HEK293 (cell line): ENCODE measurements around the gene SVIL.

Experiments
- CTCF ChIA-PET: fragments of 350-600 bp; formaldehyde crosslinking; extraction: SDS; loops from one replicate; lab custom pipeline; 2021; ENCODE audit warnings: antibody characterized with exemption; lab: Yijun Ruan, JAX
- POLR2A ChIA-PET: fragments of 300-600 bp; formaldehyde crosslinking; extraction: SDS; loops from one replicate; lab custom pipeline; 2020; ENCODE audit warnings: antibody characterized with exemption, inconsistent platforms; lab: Yijun Ruan, JAX
- H3K27ac ChIP-seq: fragments of 200-500 bp; sonication (Bioruptor generic); 2 replicates; pipeline ENCODE4 v1.5.1; 2014; ENCODE audit warnings: low read depth, low read length, control low read depth, inconsistent platforms; ENCODE audit errors: extremely low read depth
- H3K36me3 ChIP-seq, 2 experiments: fragments of 200-500 bp in 1 of 2; sonication (Bioruptor generic) in 1 of 2; 1 replicate in 1 of 2; 2 replicates in 1 of 2; pipeline ENCODE4 v1.5.1; 2014 to 2017; ENCODE audit warnings: inconsistent platforms in 2 of 2, low read length in 2 of 2; ENCODE audit not compliant: control insufficient read depth in 2 of 2, insufficient read depth in 1 of 2
- H3K4me1 ChIP-seq: fragments of 200-500 bp; sonication (Bioruptor generic); 2 replicates; pipeline ENCODE4 v1.5.1; 2014; ENCODE audit warnings: mild to moderate bottlenecking, low read length, inconsistent platforms; ENCODE audit not compliant: control insufficient read depth, insufficient read depth
- H3K4me3 ChIP-seq: 2 replicates; pipeline ENCODE4 v1.5.1; 2011; ENCODE audit warnings: low read depth, mild to moderate bottlenecking, control low read depth, low read length, moderate library complexity
- H3K9me3 ChIP-seq: fragments of 200-500 bp; sonication (Bioruptor generic); 2 replicates; pipeline ENCODE4 v1.5.1; 2014; ENCODE audit warnings: low read depth, low read length, inconsistent platforms; ENCODE audit not compliant: control insufficient read depth, insufficient read depth
- BCL11A ChIP-seq: fragments of 450-650 bp; formaldehyde crosslinking; IDR thresholded peaks from 2 replicates; pipeline ENCODE4 v1.5.1; 2016; ENCODE audit warnings: low read depth, missing biosample characterization, missing genetic modification characterization
- INSM2 ChIP-seq: fragments of 450-650 bp; formaldehyde crosslinking; IDR thresholded peaks from 2 replicates; pipeline ENCODE4 v1.5.1; 2016; ENCODE audit warnings: missing biosample characterization, missing genetic modification characterization
- KLF8 ChIP-seq: fragments of 450-650 bp; formaldehyde crosslinking; IDR thresholded peaks from 2 replicates; pipeline ENCODE4 v1.5.1; 2016; ENCODE audit warnings: missing biosample characterization, missing genetic modification characterization
- PRDM6 ChIP-seq: fragments of 450-650 bp; formaldehyde crosslinking; IDR thresholded peaks from 2 replicates; pipeline ENCODE4 v1.5.1; 2017; ENCODE audit warnings: missing biosample characterization, missing genetic modification characterization
- WT1 ChIP-seq: fragments of 450-650 bp; formaldehyde crosslinking; IDR thresholded peaks from 2 replicates; pipeline ENCODE4 v1.5.1; 2016; ENCODE audit warnings: missing biosample characterization, missing genetic modification characterization
- ZBTB48 ChIP-seq: fragments of 450-650 bp; formaldehyde crosslinking; IDR thresholded peaks from 2 replicates; pipeline ENCODE4 v1.5.1; 2016; ENCODE audit warnings: missing biosample characterization, missing genetic modification characterization
- ZBTB7A ChIP-seq: fragments of 450-650 bp; formaldehyde crosslinking; IDR thresholded peaks from 2 replicates; pipeline ENCODE4 v1.5.1; 2016; ENCODE audit warnings: low read depth, missing biosample characterization, missing genetic modification characterization
- ZFHX2 ChIP-seq: fragments of 450-650 bp; formaldehyde crosslinking; conservative IDR thresholded peaks from 2 replicates; pipeline ENCODE4 v1.5.1; 2016; ENCODE audit warnings: missing biosample characterization, missing genetic modification characterization
- ZFP37 ChIP-seq: fragments of 450-650 bp; formaldehyde crosslinking; IDR thresholded peaks from 2 replicates; pipeline ENCODE4 v1.5.1; 2016; ENCODE audit warnings: missing biosample characterization, missing genetic modification characterization
- ZNF114 ChIP-seq: fragments of 450-650 bp; formaldehyde crosslinking; IDR thresholded peaks from 2 replicates; pipeline ENCODE4 v1.5.0; 2017; ENCODE audit warnings: missing biosample characterization, missing genetic modification characterization
- ZNF146 ChIP-seq: fragments of 450-650 bp; formaldehyde crosslinking; IDR thresholded peaks from 2 replicates; pipeline ENCODE4 v1.5.1; 2016; ENCODE audit warnings: missing biosample characterization, missing genetic modification characterization
- ZNF155 ChIP-seq: fragments of 450-650 bp; formaldehyde crosslinking; IDR thresholded peaks from 2 replicates; pipeline ENCODE4 v1.5.1; 2016; ENCODE audit warnings: missing biosample characterization, missing genetic modification characterization
- ZNF16 ChIP-seq: fragments of 450-650 bp; formaldehyde crosslinking; IDR thresholded peaks from 2 replicates; pipeline ENCODE4 v1.5.1; 2016; ENCODE audit warnings: low read depth, missing biosample characterization, missing genetic modification characterization
- ZNF202 ChIP-seq: fragments of 450-650 bp; formaldehyde crosslinking; IDR thresholded peaks from 2 replicates; pipeline ENCODE4 v1.5.1; 2016; ENCODE audit warnings: missing biosample characterization, missing genetic modification characterization, borderline replicate concordance
- ZNF223 ChIP-seq: fragments of 450-650 bp; formaldehyde crosslinking; IDR thresholded peaks from 2 replicates; pipeline ENCODE4 v1.5.1; 2016; ENCODE audit warnings: missing biosample characterization, missing genetic modification characterization
- ZNF24 ChIP-seq: fragments of 450-650 bp; formaldehyde crosslinking; IDR thresholded peaks from 2 replicates; pipeline ENCODE4 v1.5.1; 2016; ENCODE audit warnings: missing biosample characterization, missing genetic modification characterization
- ZNF302 ChIP-seq: fragments of 450-650 bp; formaldehyde crosslinking; IDR thresholded peaks from 2 replicates; pipeline ENCODE4 v1.5.1; 2016; ENCODE audit warnings: missing biosample characterization, missing genetic modification characterization, low read depth
- ZNF514 ChIP-seq: fragments of 450-650 bp; formaldehyde crosslinking; IDR thresholded peaks from 2 replicates; pipeline ENCODE4 v1.5.1; 2016; ENCODE audit warnings: missing biosample characterization, missing genetic modification characterization
- ZNF530 ChIP-seq: fragments of 450-650 bp; formaldehyde crosslinking; IDR thresholded peaks from 2 replicates; pipeline ENCODE4 v1.5.1; 2016; ENCODE audit warnings: low read depth, missing biosample characterization, missing genetic modification characterization
- ZNF561 ChIP-seq: fragments of 450-650 bp; IDR thresholded peaks from 2 replicates; pipeline ENCODE4 v1.5.1; 2018; ENCODE audit warnings: missing biosample characterization, missing genetic modification characterization, borderline replicate concordance
- ZNF621 ChIP-seq: fragments of 450-650 bp; formaldehyde crosslinking; IDR thresholded peaks from 2 replicates; pipeline ENCODE4 v1.5.1; 2017; ENCODE audit warnings: missing biosample characterization, missing genetic modification characterization
- ZNF629 ChIP-seq: fragments of 450-650 bp; formaldehyde crosslinking; IDR thresholded peaks from 2 replicates; pipeline ENCODE4 v1.5.1; 2017; ENCODE audit warnings: missing biosample characterization, missing genetic modification characterization
- ZNF658 ChIP-seq: fragments of 450-650 bp; formaldehyde crosslinking; IDR thresholded peaks from 2 replicates; pipeline ENCODE4; 2016; ENCODE audit warnings: missing biosample characterization, missing genetic modification characterization
- ZNF707 ChIP-seq: fragments of 450-650 bp; formaldehyde crosslinking; IDR thresholded peaks from 2 replicates; pipeline ENCODE4 v1.5.1; 2016; ENCODE audit warnings: missing biosample characterization, missing genetic modification characterization
- ZNF76 ChIP-seq: fragments of 450-650 bp; formaldehyde crosslinking; IDR thresholded peaks from 2 replicates; pipeline ENCODE4; 2016; ENCODE audit warnings: low read depth, missing biosample characterization, missing genetic modification characterization, borderline replicate concordance
- TF ChIP-seq, protein P1 (sequence below): fragments of 450-650 bp; formaldehyde crosslinking; IDR thresholded peaks from 2 replicates; pipeline ENCODE4 v1.5.1; 2017; ENCODE audit warnings: missing biosample characterization, missing genetic modification characterization
- TF ChIP-seq, protein P2 (sequence below): fragments of 450-650 bp; formaldehyde crosslinking; IDR thresholded peaks from 2 replicates; pipeline ENCODE4 v1.5.1; 2016; ENCODE audit warnings: missing biosample characterization, missing genetic modification characterization
- TF ChIP-seq, protein P3 (sequence below): fragments of 450-650 bp; formaldehyde crosslinking; IDR thresholded peaks from 2 replicates; pipeline ENCODE4 v1.5.1; 2017; ENCODE audit warnings: missing biosample characterization, mild to moderate bottlenecking, missing genetic modification characterization, moderate library complexity

SVIL gene

GRCh38 chr10:29642990-29643389, 8.2 kb upstream of the SVIL start:
- peaks cover 23% of the 10 kb centered on the region for H3K4me1 ChIP-seq
- no peak overlapping the region for H3K4me3 ChIP-seq
- H3K9me3 ChIP-seq: no peaks in the 10 kb centered on the region
- TF ChIP-seq ZNF302 (tag by site-specific recombination) (no peak), ZNF16 (tag by site-specific recombination) (no peak), ZNF707 (tag by site-specific recombination) (no peak), ZNF24 (no peak), ZNF514 (tag by site-specific recombination) (no peak), ZNF621 (tag by site-specific recombination) (no peak), ZFHX2 (tag by site-specific recombination) (no peak), ZNF76 (tag by site-specific recombination) (no peak), ZBTB48 (no peak), ZNF202 (tag by site-specific recombination) (no peak)
- TF ChIP-seq, protein P1, sequence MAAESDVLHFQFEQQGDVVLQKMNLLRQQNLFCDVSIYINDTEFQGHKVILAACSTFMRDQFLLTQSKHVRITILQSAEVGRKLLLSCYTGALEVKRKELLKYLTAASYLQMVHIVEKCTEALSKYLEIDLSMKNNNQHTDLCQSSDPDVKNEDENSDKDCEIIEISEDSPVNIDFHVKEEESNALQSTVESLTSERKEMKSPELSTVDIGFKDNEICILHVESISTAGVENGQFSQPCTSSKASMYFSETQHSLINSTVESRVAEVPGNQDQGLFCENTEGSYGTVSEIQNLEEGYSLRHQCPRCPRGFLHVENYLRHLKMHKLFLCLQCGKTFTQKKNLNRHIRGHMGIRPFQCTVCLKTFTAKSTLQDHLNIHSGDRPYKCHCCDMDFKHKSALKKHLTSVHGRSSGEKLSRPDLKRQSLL (tag by site-specific recombination): no peak
- no peaks in the 10 kb centered on the region for H3K36me3 ChIP-seq
- H3K27ac ChIP-seq: no peak overlapping the region
- ChIA-PET CTCF (no interaction called here), POLR2A (no interaction called here)

- H3K4me1 ChIP-seq: peaks cover 29% of the 10 kb centered on the region
- TF ChIP-seq ZNF658 (no peak), ZNF223 (tag by site-specific recombination) (no peak), ZNF146 (tag by site-specific recombination) (peak; percentile 76)
- TF ChIP-seq, protein P2, sequence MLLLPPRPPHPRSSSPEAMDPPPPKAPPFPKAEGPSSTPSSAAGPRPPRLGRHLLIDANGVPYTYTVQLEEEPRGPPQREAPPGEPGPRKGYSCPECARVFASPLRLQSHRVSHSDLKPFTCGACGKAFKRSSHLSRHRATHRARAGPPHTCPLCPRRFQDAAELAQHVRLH (tag by site-specific recombination): 0 out of 2 replicates have a peak, but pooled peaks have one; percentile 40
- H3K36me3 ChIP-seq: no peaks in the 10 kb centered on the region; a peak in 1 of 3 replicates
- H3K4me3 ChIP-seq: no peak overlapping the region
- POLR2A ChIA-PET: no interaction called here
- no peaks in the 10 kb centered on the region for H3K9me3 ChIP-seq
- CTCF ChIA-PET: no interaction called here
- H3K27ac ChIP-seq: no peak overlapping the region
Measured at GRCh38 chr10:29637537-29637936, 2.8 kb upstream of the SVIL start.

DNA sequence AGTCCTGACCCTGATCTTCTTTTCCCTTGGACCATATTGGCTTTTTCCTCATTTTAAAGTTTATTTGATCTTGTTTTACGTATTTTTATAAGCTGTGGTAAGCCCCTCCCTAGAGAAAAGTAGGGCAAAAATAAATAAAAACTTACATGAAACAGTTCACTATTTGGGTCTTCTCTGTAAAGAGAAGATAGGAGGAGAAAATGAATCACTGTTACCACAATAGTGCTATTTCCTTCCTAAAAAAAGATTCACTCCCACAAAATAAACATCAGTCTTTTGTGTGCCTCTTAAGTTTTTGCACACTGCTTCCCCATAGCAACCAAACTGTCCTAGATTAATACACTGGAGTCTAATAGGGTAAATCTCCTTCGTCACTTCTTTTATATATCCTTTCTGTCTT, 1.4 kb upstream of the SVIL start:
- no peaks in the 10 kb centered on the region; a peak in 1 of 3 replicates for H3K36me3 ChIP-seq
- no peaks in the 10 kb centered on the region for H3K9me3 ChIP-seq
- ChIA-PET POLR2A (interaction anchor here (1.3 kb wide), 1 partner anchor 41 kb away, joined by 3 read pairs; no protein-coding TSS in a partner anchor), CTCF (interaction anchor here (0.6 kb wide), 1 partner anchor 11 kb away, joined by 5 read pairs; no protein-coding TSS in a partner anchor)
- peak overlapping the region; percentile 33; the same call in 1 of the 2 replicates for H3K27ac ChIP-seq
- peaks cover 29% of the 10 kb centered on the region for H3K4me1 ChIP-seq
- H3K4me3 ChIP-seq: no peak overlapping the region
- TF ChIP-seq ZBTB7A (tag by site-specific recombination) (no peak), WT1 (tag by site-specific recombination) (peak; percentile 38; the same call in 1 of the 2 replicates), KLF8 (no peak), PRDM6 (tag by site-specific recombination) (peak; percentile 55; the same call in 1 of the 2 replicates), ZNF561 (tag by site-specific recombination) (no peak), BCL11A (tag by site-specific recombination) (no peak), ZFP37 (tag by site-specific recombination) (no peak), ZFHX2 (tag by site-specific recombination) (no peak), ZNF114 (no peak), ZNF530 (tag by site-specific recombination) (no peak), ZNF629 (no peak), ZNF155 (tag by site-specific recombination) (no peak), INSM2 (tag by site-specific recombination) (no peak)
- TF ChIP-seq, protein P3, sequence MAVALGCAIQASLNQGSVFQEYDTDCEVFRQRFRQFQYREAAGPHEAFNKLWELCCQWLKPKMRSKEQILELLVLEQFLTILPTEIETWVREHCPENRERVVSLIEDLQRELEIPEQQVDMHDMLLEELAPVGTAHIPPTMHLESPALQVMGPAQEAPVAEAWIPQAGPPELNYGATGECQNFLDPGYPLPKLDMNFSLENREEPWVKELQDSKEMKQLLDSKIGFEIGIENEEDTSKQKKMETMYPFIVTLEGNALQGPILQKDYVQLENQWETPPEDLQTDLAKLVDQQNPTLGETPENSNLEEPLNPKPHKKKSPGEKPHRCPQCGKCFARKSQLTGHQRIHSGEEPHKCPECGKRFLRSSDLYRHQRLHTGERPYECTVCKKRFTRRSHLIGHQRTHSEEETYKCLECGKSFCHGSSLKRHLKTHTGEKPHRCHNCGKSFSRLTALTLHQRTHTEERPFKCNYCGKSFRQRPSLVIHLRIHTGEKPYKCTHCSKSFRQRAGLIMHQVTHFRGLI (tag by site-specific recombination): no peak
